NCI-H1436 (cell line): Measurements from ENCODE around the gene ERGIC1.
A peak's percentile ranks its signal among the peaks of the same experiment; 100 is the strongest.

ENCODE experiments used
- DNase-seq: peaks from one replicate; lab custom pipeline; 2025; lab: John Stamatoyannopoulos, UW

The ERGIC1 gene

DNA sequence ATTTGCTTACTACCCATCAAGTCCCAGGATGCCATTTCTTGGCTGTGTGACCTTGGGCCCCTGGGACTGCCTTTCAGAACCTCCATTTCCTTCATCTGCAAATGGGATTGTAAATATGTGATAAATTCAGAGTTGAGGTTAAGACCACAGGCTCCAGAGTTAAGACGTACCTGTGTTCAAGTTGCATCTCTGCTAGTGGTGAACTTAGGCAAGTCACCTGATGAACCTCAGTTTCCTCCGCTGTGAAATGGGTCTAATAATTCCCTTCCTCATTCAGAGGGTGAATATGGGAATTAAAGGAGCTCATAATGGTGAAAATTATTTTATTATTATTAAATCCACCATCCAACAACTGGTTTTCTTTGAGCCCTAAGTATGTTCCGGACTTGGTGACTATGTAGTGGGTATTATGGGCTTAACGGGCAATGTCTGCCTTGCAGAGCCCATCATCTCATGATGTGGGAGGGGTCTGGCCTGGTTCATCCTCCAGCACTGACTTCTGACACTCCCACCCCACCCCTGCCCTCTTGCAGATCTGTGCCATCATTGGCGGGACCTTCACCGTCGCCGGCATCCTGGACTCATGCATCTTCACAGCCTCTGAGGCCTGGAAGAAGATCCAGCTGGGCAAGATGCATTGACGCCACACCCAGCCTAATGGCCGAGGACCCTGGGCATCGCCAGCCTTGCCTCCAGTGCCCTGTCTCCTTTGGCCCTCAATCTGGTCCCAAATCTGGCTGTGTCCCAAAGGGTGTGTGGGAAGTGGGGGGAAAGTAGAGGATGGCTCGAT lies 116.3 kb downstream of the ERGIC1 start:
- no peak for DNase-seq

- DNase-seq = no peak
Measured at GRCh38 chr5:172951371-172952033, 117.5 kb downstream of the ERGIC1 start.

DNA sequence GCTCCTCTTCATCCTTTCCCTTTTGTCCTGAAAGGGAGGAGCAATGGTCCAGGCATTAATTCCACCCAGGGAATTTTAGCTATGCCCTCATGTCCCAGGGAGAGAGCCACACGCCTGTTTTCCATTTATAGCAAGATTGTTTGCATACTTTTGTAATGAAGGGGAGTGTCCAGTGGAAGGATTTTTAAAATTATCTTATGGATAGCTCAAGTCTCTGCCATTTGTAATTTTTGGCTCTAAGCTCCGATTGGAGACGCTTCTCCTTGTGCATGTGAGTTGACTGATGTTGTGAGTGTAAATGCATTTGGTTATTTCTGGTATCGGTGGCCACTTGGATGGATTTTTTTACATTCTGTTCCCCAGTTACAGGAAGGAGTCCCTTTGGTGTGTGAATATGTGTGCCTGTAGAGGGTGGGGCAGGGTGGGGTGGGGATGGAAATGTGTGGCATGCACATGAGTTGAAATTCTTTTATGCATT lies 118.0 kb downstream of the ERGIC1 start:
- no peak for DNase-seq

- DNase-seq = no peak
Measured at GRCh38 chr5:172953776-172954675, 120.0 kb downstream of the ERGIC1 start.

GRCh38 chr5:172954751-172955159 lies 120.7 kb downstream of the ERGIC1 start:
- DNase-seq = no peak

DNA sequence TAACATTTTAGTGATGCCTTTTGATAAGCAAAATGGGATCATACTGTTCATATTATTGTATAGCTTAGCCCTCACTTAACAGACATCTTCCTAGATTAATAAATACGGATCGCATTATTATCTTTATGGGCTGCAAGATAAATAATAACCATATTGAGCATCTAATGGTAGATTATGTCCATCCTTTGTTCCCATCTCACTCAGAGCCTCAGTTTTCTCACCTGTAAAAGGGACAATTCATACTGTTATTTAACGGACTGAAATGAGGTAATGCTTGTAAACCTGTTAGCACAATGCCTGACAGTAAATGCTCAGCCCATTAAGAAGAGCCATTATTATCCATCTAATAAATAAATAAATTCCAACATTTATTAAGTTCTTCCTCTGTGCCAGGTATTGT lies 122.2 kb downstream of the ERGIC1 start:
- no peak for DNase-seq

DNA sequence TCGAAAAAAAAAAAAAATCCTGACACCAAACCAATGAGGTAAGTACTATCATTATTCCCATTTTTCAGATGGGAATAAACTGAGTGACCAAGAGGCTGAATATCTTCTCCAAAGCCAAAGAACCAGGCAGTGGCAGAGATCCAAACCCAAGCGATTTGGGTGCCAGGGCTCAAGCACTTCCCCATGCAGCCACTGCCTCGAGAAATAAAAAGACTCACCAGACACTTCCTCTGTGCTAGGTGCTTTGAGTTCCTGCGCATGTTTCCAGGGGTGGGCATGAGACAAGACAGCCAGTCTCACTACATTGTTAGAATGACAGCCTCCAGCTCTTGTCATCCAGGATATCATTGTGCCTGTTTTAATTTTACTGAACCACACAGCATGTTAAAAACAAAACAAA lies 122.9 kb downstream of the ERGIC1 start:
- no peak for DNase-seq

DNA sequence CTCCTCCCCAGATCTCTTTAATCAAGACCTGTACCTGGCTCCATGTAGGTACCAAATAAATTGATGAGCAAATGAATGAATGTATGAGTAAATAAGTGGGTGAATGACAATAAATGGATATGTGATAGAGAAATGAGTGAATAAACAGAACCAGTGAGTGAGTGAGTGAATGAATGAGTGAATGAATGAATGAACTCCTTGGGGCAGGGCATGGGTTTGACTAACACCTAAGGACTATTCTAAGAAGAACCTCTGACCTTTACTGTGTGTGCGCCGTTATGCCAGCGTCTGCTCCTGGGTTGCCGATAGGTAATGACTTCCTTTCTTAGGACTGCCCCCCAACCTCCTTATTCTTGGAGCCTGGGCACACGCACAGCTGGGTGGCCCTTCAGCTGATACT lies 123.4 kb downstream of the ERGIC1 start:
- no peak for DNase-seq

DNA sequence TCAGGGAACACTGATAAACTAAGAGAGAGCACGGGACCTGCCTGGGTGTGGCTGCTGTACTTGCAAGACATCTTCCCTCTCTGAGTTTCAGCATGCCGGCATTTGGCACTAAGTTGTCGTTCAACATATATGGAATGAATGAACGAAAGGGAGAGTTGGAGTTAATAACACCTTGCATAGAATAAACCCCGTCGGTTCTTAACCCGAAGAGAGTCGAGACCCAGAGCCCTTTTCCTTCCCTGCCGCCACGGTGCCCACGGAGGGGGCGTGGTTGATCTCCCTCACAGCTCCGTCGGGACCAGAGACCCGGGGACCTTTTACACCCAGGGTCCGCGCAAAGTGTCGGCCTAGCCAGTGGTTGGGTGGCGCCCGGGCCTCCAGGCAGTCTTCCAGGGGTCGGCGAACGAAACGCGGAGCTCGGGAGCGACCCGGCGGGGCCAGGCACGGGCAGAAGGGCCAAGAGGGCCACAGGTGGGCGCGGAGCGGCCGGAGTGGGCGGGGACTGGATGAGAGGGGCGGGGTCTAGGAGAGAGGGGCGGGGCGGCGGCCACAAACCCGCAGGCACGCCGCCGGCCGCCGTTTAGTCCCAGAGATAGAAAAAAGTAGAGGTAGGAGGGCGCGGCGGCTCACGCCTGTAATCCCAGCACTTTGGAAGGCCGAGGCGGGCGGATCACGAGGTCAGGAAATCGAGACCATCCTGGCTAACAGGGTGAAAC lies 124.4 kb downstream of the ERGIC1 start:
- DNase-seq = no peak

DNA sequence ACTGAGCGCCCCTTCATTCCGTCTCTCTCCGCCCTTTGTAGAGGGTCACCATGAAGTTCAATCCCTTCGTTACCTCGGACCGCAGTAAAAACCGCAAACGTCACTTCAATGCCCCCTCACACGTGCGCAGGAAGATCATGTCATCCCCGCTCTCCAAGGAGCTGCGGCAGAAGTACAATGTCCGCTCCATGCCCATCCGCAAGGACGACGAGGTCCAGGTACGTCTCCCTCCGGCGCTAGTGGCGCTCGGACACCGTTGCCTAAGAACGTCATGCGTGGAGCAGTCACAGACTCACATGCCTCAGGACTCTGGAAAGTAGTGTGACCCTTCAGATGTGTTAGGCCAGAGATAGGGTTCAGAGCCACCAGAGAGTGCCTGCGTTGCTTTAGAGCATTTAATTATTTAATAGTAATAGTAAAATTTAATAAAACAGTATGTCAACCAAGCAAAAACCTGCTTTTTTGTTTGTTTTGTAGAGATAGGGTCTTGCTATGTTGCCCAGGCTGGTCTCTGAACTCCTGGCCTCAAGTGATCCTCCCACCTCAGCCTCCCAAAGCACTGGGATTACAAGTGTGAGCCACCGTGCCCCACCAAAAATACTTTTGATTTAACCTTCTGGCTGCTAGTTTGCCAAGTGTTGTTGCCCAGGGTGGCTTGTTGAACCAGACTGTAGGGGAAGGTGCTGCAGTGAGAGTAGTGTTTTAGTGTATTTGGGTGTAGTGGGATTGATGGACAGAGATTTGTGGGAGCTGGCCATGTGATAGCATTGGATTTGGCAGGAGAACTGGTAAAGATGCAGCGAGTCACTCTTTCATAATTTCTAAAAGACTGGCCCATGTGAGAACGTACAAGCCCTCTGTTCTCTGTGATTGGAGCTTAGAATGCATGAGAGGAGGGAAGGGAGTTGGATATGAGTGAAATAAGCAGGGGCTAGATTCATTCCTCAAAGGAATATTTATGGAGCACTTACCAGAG lies 126.1 kb downstream of the ERGIC1 start:
- no peak for DNase-seq

DNA sequence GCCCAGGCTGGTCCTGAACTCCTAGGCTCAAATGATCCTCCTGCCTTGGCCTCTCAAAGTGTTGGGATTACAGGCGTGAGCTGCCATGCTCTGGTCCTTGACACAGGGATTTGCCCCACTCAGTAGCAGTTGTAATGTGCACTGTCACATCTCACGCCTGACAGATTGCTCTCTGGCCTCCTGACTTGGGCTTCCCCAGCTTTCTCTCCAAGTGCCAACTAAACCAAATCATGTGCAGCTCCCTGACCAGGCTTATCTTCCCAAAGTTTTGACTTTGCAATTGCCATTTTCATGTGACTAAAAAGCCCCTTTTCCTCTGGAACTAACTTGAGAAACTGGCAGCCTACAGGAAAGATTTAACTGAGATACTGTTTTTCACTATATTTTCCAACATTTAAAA lies 135.9 kb downstream of the ERGIC1 start:
- DNase-seq = no peak

DNA sequence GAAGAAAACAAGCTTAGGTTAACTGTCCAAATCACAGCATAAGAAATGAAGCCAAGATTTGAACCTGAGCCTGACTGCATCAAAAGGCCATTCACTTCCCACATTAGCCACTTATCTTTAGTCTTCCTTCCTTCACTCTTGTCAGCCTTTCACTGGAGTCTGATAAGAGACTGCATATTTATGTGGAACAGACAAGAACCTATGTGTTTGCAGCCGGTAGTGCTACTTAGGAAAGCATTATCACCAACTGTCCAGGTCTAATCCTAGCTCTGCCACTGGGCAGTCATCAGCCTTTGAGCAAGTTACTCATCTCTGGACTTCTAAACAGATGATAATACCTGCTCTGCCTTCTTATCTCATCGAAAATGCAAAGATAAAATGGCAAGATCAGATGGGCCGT lies 137.4 kb downstream of the ERGIC1 start:
- DNase-seq = no peak

DNA sequence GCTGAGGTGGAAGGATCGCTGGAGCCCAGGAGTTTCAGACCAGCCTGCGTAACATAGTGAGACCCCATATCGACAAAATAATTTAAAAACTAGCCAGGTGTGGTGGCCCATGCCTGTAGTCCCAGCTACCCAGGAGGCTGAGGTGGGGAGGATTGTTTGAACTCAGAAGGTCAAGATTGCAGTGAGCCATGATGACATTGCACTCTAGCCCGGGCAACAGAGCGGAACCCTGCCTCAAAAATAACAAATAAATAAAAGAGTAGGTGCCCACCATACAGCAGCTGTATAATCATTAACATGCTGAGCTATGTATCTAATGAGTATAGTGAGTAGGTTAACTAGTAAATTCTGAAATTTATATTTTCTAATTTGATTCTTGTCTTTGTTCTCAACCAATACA lies 138.5 kb downstream of the ERGIC1 start:
- DNase-seq = no peak

- DNase-seq = no peak
Measured at GRCh38 chr5:172973127-172973916, 139.3 kb downstream of the ERGIC1 start.

DNA sequence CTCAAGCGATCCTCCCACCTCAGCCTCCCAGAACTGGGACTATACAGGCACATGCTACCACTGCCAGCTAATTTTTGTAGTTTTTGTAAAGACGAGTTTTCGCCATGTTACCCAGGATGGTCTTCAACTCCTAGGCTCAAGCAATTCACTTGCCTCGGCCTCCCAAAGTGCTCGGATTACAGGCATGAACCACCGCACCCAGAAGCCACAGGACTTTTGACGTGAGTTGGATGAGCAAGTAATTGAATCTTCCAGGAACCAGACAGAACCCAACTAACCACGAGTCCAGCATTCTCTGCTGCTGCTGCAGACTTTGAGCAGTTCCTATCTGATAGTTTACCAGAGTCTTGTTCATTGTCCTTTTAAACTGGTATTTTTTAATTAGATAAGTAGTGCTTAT lies 139.9 kb downstream of the ERGIC1 start:
- no peak for DNase-seq

DNA sequence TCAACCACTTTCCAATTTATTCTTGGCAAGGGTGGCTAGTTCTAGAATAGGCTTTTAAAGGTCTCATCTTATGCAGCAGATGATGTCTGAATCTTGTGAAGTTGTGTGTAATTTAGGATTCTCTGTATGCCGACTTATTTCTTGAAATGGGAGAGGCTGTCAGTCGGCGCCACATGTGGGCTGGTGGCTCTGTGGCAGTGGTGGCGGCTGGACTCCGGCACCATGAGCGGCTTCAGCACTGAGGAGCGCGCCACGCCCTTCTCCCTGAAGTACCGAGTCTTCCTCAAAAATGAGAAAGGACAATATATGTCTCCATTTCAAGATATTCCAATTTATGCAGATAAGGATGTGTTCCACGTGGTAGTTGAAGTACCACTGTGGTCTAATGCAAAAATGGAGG lies 141.2 kb downstream of the ERGIC1 start:
- no peak for DNase-seq

DNA sequence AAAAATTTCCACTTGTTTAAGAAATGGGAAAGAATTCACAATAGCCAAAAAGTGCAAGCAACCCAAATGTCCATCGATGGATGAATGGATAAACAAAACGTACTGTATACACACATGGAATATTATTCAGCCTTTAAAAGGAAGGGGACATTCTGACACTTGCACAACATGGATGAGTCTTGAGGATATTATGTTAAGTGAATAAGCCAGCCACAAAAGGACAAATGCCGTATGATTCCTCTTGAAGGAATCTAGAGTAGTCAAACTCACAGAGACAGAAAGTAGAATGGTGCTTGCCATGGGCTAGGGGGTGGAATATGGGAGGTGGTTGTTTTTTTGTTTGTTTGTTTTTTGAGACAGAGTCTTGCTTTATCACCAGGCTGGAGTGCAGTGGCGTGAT lies 145.7 kb downstream of the ERGIC1 start:
- no peak for DNase-seq

- DNase-seq = no peak
Measured at GRCh38 chr5:172981931-172982330, 147.9 kb downstream of the ERGIC1 start.

GRCh38 chr5:172983542-172984243 lies 149.6 kb downstream of the ERGIC1 start, which contains the start of gene ATP6V0E1:
ATP6V0E1 (plus strand) TSS chr5:172983771; CDS start chr5:172983861, 90 bp downstream.
- DNase-seq = peak; percentile 65
